ENCODE measurements around the gene CDH8.
A peak's percentile ranks its signal among the peaks of the same experiment; 100 is the strongest.

The CDH8 gene

DNA sequence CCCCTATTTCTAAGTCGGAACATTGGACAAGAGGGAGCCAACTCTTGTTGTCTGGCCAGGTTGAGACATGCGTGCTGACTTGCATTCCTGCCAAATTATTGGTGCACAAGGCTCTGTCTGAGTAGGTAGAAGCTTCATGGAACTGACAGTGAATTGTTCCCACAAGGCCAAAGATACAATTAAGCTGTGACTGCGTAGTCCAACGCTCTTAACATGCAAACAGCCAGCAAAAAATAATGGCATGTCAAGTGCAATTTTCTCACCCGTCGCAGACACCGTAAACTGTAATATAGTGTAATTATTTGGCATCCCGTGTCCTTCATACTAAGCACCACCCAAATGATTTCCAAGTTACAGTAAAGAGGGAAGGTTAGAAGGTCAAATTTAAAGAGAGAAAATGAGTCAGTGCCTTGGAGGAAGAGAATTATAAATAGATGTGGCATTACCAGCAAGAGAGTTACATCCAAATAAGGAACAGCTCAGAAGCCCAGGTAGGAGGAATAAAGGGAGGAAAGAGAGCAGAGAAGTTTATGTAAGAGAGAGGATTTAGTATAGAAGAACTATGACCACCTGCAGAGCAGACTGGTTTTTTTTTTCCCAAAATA lies 21.8 kb downstream of the CDH8 start:
- TF ChIP-seq, protein P1, sequence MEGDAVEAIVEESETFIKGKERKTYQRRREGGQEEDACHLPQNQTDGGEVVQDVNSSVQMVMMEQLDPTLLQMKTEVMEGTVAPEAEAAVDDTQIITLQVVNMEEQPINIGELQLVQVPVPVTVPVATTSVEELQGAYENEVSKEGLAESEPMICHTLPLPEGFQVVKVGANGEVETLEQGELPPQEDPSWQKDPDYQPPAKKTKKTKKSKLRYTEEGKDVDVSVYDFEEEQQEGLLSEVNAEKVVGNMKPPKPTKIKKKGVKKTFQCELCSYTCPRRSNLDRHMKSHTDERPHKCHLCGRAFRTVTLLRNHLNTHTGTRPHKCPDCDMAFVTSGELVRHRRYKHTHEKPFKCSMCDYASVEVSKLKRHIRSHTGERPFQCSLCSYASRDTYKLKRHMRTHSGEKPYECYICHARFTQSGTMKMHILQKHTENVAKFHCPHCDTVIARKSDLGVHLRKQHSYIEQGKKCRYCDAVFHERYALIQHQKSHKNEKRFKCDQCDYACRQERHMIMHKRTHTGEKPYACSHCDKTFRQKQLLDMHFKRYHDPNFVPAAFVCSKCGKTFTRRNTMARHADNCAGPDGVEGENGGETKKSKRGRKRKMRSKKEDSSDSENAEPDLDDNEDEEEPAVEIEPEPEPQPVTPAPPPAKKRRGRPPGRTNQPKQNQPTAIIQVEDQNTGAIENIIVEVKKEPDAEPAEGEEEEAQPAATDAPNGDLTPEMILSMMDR (IDR thresholded peaks at IDR 0.05; ENCODE audit: low read depth, low read length, missing control alignments) = no peak
- Histone ChIP-seq H3K4me3 (ENCODE audit: low read depth, low read length) (no peak overlapping the region), H3K27me3 (replicated peaks) (no peaks in the 10 kb centered on the region), H3K36me3 (replicated peaks) (no peaks in the 10 kb centered on the region), H3K27ac (no peak overlapping the region)
- in situ Hi-C loops (cut with HindIII; ENCODE audit: low pct_ligation_motif_present, low sequenced_read_pairs) = no loop called here
- DNase-seq = no peak

DNA sequence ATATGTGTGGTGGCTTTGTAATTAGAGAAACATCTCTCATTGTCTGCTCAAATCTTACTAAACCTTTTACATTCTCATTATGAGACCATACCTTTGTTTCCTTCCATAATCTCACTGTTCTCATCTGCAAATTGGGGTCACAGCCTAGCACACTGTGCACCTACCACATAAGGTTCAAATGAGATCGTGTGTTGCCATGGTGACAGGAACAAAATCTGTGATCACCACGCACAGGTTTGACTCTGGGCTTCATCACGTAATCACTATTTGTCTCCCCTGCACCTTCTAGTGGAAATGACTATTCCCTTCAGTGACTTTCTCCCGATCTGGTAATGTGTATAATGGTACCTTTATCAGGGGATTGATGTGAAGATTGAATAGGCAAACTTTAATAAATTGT lies 26.1 kb downstream of the CDH8 start:
- no peak for DNase-seq
- H3K27me3 ChIP-seq (replicated peaks) = no peaks in the 10 kb centered on the region
- H3K4me3 ChIP-seq (ENCODE audit: low read depth, low read length) = no peak overlapping the region
- H3K36me3 ChIP-seq (replicated peaks) = no peaks in the 10 kb centered on the region
- H3K27ac ChIP-seq = no peak overlapping the region
- in situ Hi-C loops (cut with HindIII; ENCODE audit: low pct_ligation_motif_present, low sequenced_read_pairs) = no loop called here
- TF ChIP-seq, protein P1 (IDR thresholded peaks at IDR 0.05; ENCODE audit: low read depth, low read length, missing control alignments) = no peak

DNA sequence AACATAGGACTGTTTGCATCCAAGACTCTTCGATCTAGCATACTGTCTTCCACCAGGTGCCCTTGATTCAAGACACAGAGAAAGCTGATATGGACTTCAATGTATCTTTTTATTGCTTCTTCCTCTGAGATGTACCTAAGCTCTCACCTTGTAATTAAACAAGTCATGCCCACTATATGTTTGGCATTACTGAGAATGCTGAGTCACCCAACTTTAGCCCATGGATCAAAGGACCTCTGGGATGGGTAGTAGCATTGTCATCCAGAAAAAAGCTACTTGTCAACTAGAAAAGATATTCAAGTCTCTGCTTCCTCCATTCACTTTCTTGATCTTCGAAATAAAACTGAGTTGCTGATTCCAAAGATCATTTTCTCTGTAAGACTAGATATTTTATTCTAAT lies 37.8 kb downstream of the CDH8 start:
- no peak for DNase-seq
- in situ Hi-C loops (cut with HindIII; ENCODE audit: low pct_ligation_motif_present, low sequenced_read_pairs) = no loop called here
- Histone ChIP-seq H3K27me3 (replicated peaks) (no peaks in the 10 kb centered on the region), H3K36me3 (replicated peaks) (no peaks in the 10 kb centered on the region), H3K4me3 (ENCODE audit: low read depth, low read length) (no peak overlapping the region), H3K27ac (no peak overlapping the region)
- TF ChIP-seq, protein P1 (IDR thresholded peaks at IDR 0.05; ENCODE audit: low read depth, low read length, missing control alignments) = no peak

DNA sequence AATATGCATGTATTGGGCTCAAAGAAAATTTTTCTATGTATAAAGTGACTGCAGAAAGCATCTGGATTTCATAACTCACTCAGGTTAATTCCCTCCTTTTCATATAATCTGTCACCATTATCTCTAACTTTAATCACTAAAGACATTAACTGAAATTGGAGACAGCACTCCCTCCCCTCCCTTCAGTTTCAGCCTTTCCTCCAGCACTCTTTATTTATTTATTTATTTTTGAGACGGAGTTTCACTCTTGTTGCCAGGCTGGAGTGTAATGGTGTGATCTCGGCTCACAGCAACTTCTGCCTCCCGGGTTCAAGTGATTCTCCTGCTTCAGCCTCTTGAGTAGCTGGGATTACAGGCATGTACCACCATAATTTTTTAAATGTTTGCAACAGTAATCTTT lies 43.1 kb downstream of the CDH8 start:
- Histone ChIP-seq H3K36me3 (replicated peaks) (no peaks in the 10 kb centered on the region), H3K27ac (no peak overlapping the region), H3K27me3 (replicated peaks) (no peaks in the 10 kb centered on the region), H3K4me3 (ENCODE audit: low read depth, low read length) (no peak overlapping the region)
- in situ Hi-C loops (cut with HindIII; ENCODE audit: low pct_ligation_motif_present, low sequenced_read_pairs) = no loop called here
- no peak for DNase-seq
- TF ChIP-seq, protein P1 (IDR thresholded peaks at IDR 0.05; ENCODE audit: low read depth, low read length, missing control alignments) = no peak

DNA sequence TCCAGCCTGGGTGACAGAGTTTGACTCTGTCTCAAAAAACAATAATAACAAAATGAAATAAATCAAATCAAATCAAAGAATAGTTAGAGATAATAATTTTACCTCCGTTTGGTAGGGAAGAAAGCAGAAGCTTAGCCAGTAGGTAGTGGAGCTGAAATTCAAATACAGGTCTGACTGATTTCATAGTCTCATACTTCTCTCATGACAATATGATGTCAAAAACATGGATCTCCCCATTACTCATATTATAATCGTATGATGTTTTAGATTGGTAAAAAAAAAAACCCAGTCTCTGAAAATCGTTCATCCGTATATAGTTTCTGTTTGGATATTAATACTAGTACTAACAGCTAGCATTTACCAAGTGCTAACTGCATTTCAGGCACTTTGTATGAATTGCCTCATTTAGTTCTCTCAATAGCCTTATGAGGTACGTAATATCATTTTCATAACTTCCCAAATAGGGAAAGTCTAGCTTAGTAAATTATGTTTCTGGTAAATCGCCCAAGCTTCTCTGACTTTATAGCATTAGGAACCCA lies 48.7 kb downstream of the CDH8 start:
- Histone ChIP-seq H3K27me3 (replicated peaks) (no peaks in the 10 kb centered on the region), H3K4me3 (ENCODE audit: low read depth, low read length) (no peak overlapping the region), H3K27ac (no peak overlapping the region), H3K36me3 (replicated peaks) (no peaks in the 10 kb centered on the region)
- DNase-seq = no peak
- in situ Hi-C loops (cut with HindIII; ENCODE audit: low pct_ligation_motif_present, low sequenced_read_pairs) = no loop called here
- TF ChIP-seq, protein P1 (IDR thresholded peaks at IDR 0.05; ENCODE audit: low read depth, low read length, missing control alignments) = no peak

DNA sequence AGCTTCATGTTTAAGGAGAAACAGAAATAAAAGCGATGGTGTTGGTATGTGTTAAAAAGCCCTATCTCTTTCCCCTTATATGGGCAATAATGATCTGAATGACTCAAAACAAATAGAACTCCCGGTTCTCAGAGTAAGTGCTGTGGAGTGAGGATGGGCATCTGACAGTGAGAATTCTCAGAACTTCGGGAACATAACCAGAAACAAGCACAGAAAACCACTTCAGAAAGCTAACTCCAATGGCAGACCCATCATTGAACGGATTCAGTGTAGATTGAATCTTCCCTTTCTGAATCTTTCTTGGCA lies 67.2 kb downstream of the CDH8 start:
- H3K4me3 ChIP-seq (ENCODE audit: low read depth, low read length) = no peak overlapping the region
- H3K27ac ChIP-seq = peak overlapping the region; percentile 51
- DNase-seq = peak; percentile 31
- no peaks in the 10 kb centered on the region for H3K36me3 ChIP-seq (replicated peaks)
- TF ChIP-seq, protein P1 (IDR thresholded peaks at IDR 0.05; ENCODE audit: low read depth, low read length, missing control alignments) = no peak
- H3K27me3 ChIP-seq (replicated peaks) = no peaks in the 10 kb centered on the region
- in situ Hi-C loops (cut with HindIII; ENCODE audit: low pct_ligation_motif_present, low sequenced_read_pairs) = no loop called here

Data from brain microvascular endothelial cell (primary cell).